ENCODE measurements around the gene NME3.

Gene NME3

DNA sequence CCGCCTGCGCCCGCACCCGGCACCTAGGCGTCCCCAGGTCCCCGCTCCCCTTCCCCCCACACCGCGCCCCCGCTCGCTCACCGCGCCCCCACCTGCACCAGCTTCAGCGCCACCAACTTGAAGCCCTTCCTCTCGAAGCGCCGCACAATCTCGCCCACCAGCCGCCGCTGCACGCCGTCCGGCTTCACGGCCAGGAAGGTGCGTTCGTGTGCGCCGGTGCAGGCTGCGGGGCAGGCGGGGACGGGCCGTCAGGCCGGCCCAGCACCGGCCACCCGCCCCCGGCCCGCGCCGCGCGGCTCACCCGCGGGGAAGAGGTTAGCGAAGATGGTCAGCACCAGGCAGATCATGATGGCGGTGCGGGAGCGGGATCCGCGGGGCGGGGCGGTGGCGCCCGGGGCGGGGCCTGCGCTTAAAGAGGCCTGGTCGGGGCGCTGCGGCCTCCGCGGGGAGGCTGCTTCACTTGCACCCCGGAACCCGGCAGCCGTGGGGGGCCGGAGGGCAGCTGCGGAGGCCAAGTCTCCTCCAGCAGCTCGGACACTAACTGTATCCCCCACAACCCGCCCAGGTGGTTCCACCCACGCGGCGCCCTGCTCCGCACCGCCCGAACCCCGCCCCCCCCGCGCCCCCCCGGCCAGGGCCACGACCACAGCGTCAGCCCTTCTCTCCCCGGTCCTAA, at the start of gene NME3:
TSS of gene NME3 (minus strand) at position 356 of the 676 bp plus-strand sequence. CDS start at position 347, 9 bp downstream.
- DNase-seq, result peak; percentile 64
- H3K36me3 Mint-ChIP-seq, result peaks cover 38 to 41% of the 10 kb centered on the region in 2 donors
- no peaks in the 10 kb centered on the region for H3K9me3 Mint-ChIP-seq
- H3K27me3 Mint-ChIP-seq, result no peaks in the 10 kb centered on the region
- peak within 1 kb of the TSS; percentile 91 to 99 for H3K4me3 Mint-ChIP-seq
- H3K27ac Mint-ChIP-seq, result peak within 1 kb of the TSS; percentile 98
- H3K4me1 Mint-ChIP-seq, result peaks cover 21 to 50% of the 10 kb centered on the region in 2 donors
- peak; percentile 50 to 60 for ATAC-seq (replicated peaks)

- no peak overlapping the region for H3K4me3 Mint-ChIP-seq
- H3K36me3 Mint-ChIP-seq, result peaks cover 10 to 13% of the 10 kb centered on the region in 2 donors
- DNase-seq (no peak), ATAC-seq (replicated peaks) (no peak)
- no peaks in the 10 kb centered on the region for H3K9me3 Mint-ChIP-seq
- H3K4me1 Mint-ChIP-seq, result peaks cover 4 to 12% of the 10 kb centered on the region in 2 donors
- no peaks in the 10 kb centered on the region for H3K27me3 Mint-ChIP-seq
- H3K27ac Mint-ChIP-seq, result no peak overlapping the region
Measured at GRCh38 chr16:1820946-1821290, 49.6 kb upstream of the NME3 start.

GRCh38 chr16:1820096-1820945, 49.0 kb upstream of the NME3 start:
- Mint-ChIP-seq H3K36me3 (peaks cover 13 to 15% of the 10 kb centered on the region in 2 donors), H3K27ac (no peak overlapping the region), H3K4me3 (no peak overlapping the region), H3K27me3 (no peaks in the 10 kb centered on the region), H3K4me1 (peaks cover 4 to 12% of the 10 kb centered on the region in 2 donors), H3K9me3 (no peaks in the 10 kb centered on the region)
- DNase-seq (no peak), ATAC-seq (replicated peaks) (no peak)

DNA sequence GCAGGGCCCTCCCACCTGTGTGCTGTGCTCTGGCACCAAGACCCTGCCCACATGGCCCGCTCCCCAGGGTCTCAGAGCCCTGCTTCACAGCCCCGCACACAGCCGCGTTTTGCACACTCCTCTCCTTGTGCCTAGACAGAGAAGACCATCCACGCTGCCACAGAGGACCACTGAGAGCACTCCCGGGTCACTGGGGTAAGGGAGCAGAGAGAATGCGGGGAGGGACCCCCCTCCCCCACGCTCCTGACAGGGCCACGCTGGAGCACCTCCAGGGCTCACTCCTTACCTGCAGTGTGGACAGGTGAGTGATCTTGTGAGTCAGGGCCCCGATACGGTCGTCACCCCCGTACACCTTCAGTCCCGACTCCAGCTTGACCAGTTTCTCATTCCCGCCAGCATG, 48.3 kb upstream of the NME3 start:
- H3K9me3 Mint-ChIP-seq, result no peaks in the 10 kb centered on the region
- H3K27me3 Mint-ChIP-seq, result no peaks in the 10 kb centered on the region
- H3K4me3 Mint-ChIP-seq, result no peak overlapping the region
- H3K4me1 Mint-ChIP-seq, result peaks cover 2 to 10% of the 10 kb centered on the region in 2 donors
- no peak for DNase-seq
- peaks cover 15 to 18% of the 10 kb centered on the region in 2 donors for H3K36me3 Mint-ChIP-seq
- no peak overlapping the region for H3K27ac Mint-ChIP-seq
- ATAC-seq (replicated peaks), result no peak

DNA sequence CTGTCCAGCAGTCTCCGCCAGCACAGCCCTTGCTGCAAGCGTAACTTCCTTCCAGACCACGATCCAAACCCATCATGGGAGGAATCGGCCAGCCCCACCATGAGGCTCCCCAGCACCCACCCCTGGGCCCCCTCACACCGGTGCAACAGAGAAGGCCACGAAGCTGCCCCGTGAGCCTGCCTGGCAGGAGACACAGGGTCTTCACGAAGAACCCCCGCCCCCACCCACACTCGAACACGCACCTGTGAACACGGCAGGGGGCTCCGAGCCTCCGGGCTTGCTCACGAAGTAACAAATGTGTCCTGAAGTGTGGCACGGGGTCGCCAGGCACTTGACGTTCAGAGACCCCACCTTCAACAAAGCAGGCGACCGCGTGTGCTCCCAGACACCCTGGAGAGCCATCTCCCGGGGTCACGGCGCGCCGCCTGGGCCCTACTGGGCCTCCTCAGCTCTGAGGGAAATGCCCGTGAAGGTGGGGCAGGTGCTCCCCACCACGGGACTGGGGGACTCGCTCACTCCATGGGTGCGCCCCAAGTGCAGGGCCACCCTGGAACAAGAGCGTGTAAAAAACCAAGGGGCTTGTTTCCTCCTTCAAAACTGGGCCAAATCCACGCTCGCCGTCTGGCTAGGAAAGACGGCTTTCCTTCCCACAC, 47.7 kb upstream of the NME3 start:
- Mint-ChIP-seq H3K4me3 (no peak overlapping the region), H3K27me3 (no peaks in the 10 kb centered on the region), H3K36me3 (peaks cover 15 to 18% of the 10 kb centered on the region in 2 donors), H3K4me1 (peaks cover 0 to 3% of the 10 kb centered on the region in 2 donors), H3K27ac (no peak overlapping the region), H3K9me3 (no peaks in the 10 kb centered on the region)
- ATAC-seq (replicated peaks) (no peak), DNase-seq (no peak)

DNA sequence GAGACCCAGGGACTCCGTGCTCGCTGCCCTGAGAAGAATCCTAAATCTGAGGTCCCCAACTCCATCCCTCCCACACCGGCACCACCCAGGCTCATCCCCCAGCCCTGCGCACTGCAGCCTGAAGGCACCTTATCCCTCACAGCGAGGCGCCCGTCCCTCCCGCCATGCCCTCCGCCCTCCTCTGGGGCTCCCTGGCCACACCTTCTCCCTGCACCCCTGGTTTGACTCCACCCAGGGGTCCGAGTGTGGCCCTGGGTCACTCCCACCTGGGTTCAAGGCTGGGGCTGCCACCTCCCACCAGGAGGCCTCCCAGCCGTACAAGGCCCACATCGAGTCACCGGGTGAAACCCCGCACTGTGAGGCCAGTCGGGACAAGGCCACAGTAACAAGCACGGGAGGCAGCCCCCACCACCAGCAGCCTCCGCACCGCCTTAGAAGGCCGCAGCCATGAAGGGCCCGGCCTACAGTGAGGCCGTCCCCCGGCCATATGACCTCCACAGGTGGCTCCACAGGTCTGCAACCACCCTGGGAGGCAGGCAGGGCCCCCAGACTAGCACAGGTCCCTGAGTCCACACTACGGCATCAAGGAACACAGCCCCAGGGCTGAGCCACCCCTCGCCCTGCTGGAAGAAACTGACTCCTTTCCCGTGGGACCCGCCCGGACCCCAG, 47.0 kb upstream of the NME3 start:
- DNase-seq (no peak), ATAC-seq (replicated peaks) (no peak)
- Mint-ChIP-seq H3K4me1 (no peaks in the 10 kb centered on the region), H3K36me3 (peaks cover 16 to 24% of the 10 kb centered on the region in 2 donors), H3K4me3 (no peak overlapping the region), H3K27ac (no peak overlapping the region), H3K9me3 (no peaks in the 10 kb centered on the region), H3K27me3 (no peaks in the 10 kb centered on the region)

- H3K4me1 Mint-ChIP-seq, result peaks cover 0 to 4% of the 10 kb centered on the region in 2 donors
- H3K36me3 Mint-ChIP-seq, result peaks cover 18 to 28% of the 10 kb centered on the region in 2 donors
- DNase-seq (no peak), ATAC-seq (replicated peaks) (no peak)
- no peaks in the 10 kb centered on the region for H3K9me3 Mint-ChIP-seq
- no peak overlapping the region for H3K4me3 Mint-ChIP-seq
- H3K27ac Mint-ChIP-seq, result no peak overlapping the region
- no peaks in the 10 kb centered on the region for H3K27me3 Mint-ChIP-seq
Measured at GRCh38 chr16:1817716-1818115, 46.4 kb upstream of the NME3 start.

GRCh38 chr16:1817276-1817589, 45.9 kb upstream of the NME3 start:
- ATAC-seq (replicated peaks), result no peak
- no peaks in the 10 kb centered on the region for H3K9me3 Mint-ChIP-seq
- DNase-seq, result no peak
- no peak overlapping the region for H3K27ac Mint-ChIP-seq
- peaks cover 0 to 4% of the 10 kb centered on the region in 2 donors for H3K4me1 Mint-ChIP-seq
- H3K4me3 Mint-ChIP-seq, result no peak overlapping the region
- no peaks in the 10 kb centered on the region for H3K27me3 Mint-ChIP-seq
- peaks cover 18 to 28% of the 10 kb centered on the region in 2 donors for H3K36me3 Mint-ChIP-seq

- Mint-ChIP-seq H3K9me3 (no peaks in the 10 kb centered on the region), H3K4me3 (no peak overlapping the region), H3K36me3 (peaks cover 18 to 28% of the 10 kb centered on the region in 2 donors), H3K4me1 (peaks cover 0 to 4% of the 10 kb centered on the region in 2 donors), H3K27me3 (no peaks in the 10 kb centered on the region), H3K27ac (no peak overlapping the region)
- DNase-seq (no peak), ATAC-seq (replicated peaks) (no peak)
Measured at GRCh38 chr16:1816396-1817275, 45.3 kb upstream of the NME3 start.

DNA sequence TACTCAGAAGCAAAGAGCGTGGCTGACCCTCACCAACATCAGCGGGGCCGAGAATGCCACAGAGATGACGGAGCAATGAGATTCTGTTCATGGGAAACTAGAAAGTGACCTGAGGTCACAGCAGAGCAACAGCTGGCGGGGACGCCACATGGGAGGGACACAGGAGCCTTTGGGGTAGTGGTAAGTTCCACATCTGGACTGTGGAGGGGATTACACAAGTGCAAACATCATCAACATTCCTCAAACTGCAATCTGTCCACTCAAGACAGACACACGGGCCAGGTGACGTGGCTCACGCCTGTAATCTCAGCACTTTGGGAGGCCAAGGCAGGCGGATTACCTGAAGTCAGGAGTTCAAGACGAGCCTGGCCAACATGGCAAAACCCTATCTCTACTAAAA, 44.1 kb upstream of the NME3 start:
- Mint-ChIP-seq H3K4me1 (peaks cover 0 to 4% of the 10 kb centered on the region in 2 donors), H3K36me3 (peaks cover 16 to 28% of the 10 kb centered on the region in 2 donors), H3K27me3 (no peaks in the 10 kb centered on the region), H3K27ac (no peak overlapping the region), H3K9me3 (no peaks in the 10 kb centered on the region), H3K4me3 (no peak overlapping the region)
- ATAC-seq (replicated peaks), result no peak
- DNase-seq, result no peak

- ATAC-seq (replicated peaks) (peak; percentile 46 to 74), DNase-seq (no peak)
- Mint-ChIP-seq H3K27me3 (no peaks in the 10 kb centered on the region), H3K4me1 (peaks cover 0 to 6% of the 10 kb centered on the region in 2 donors), H3K4me3 (no peak overlapping the region), H3K27ac (no peak overlapping the region), H3K9me3 (no peaks in the 10 kb centered on the region), H3K36me3 (peaks cover 19 to 33% of the 10 kb centered on the region in 2 donors)
Measured at GRCh38 chr16:1812732-1813163, 41.4 kb upstream of the NME3 start.

DNA sequence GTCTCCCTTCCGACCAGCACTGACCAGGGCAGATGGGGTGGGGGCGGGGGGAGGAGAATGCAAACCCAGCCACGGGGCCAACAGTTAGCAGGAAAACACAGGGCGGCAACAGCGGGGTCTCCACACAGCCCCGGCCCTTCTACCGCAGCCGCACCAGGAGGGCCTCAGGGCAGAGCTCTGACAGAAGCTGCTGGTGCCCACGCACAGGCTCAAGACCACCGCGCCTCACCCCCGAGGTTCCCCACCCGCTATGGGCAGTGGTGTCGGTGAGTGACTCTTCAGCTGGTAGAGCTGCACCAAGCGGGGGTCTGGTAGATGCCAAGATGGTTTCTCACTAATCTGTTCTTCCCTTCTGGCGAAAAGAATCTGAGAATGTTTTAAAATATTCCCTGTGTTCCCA, 39.2 kb upstream of the NME3 start:
- Mint-ChIP-seq H3K4me3 (no peak overlapping the region), H3K36me3 (peaks cover 25 to 41% of the 10 kb centered on the region in 2 donors), H3K4me1 (peaks cover 0 to 6% of the 10 kb centered on the region in 2 donors), H3K27me3 (no peaks in the 10 kb centered on the region), H3K27ac (no peak overlapping the region), H3K9me3 (no peaks in the 10 kb centered on the region)
- DNase-seq (no peak), ATAC-seq (replicated peaks) (no peak)

DNA sequence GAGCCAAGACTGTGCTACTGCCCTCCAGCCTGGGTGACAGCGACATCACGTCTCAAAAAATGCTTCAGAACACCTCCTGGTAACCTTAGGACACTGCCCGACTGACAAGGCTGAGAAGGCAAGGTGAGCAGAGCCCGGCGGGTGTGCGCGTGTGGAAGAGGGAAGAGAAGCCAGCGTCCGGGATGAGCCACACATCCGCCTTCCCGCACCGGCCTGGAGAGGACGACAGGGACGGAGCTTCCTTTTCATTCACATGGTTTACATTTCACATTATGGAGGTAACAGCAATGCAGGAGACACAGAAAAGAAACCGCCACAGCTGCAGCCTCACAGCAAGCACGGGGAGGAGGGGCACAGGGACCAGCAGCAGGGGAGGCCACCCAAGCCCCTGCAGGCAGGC, 38.8 kb upstream of the NME3 start:
- Mint-ChIP-seq H3K27ac (no peak overlapping the region), H3K9me3 (no peaks in the 10 kb centered on the region), H3K27me3 (no peaks in the 10 kb centered on the region), H3K4me3 (no peak overlapping the region), H3K36me3 (peaks cover 24 to 41% of the 10 kb centered on the region in 2 donors), H3K4me1 (peaks cover 0 to 6% of the 10 kb centered on the region in 2 donors)
- ATAC-seq (replicated peaks) (no peak), DNase-seq (no peak)
